HL-60 (cell line): ENCODE measurements around the gene STEAP2.

ENCODE experiments used
- DNase-seq, 2 experiments: peaks; one replicate each; pipeline ENCODE4 v3.0.0-alpha.2; 2010 to 2020; ENCODE audit warnings: low read depth in 1 of 2, low spot score in 1 of 2
- H3K27ac ChIP-seq: fragments of 250-450 bp; sonication (Bioruptor Pico); replicated peaks from 2 replicates; pipeline ENCODE4 v1.5.1; 2020; ENCODE audit warnings: mild to moderate bottlenecking, moderate library complexity
- H3K27me3 ChIP-seq: fragments of 250-450 bp; sonication (Bioruptor Pico); 2 replicates; pipeline ENCODE4 v1.5.1; 2021; ENCODE audit warnings: mild to moderate bottlenecking, moderate library complexity; ENCODE audit not compliant: insufficient read depth, poor library complexity, severe bottlenecking
- H3K4me3 ChIP-seq: replicated peaks from 2 replicates; pipeline ENCODE4 v1.5.1; 2011; ENCODE audit warnings: mild to moderate bottlenecking, control low read depth, low read length; ENCODE audit not compliant: insufficient read depth
- GABPA ChIP-seq: IDR thresholded peaks from 2 replicates; pipeline ENCODE4 v1.6.1; 2012; ENCODE audit warnings: low read depth
- POLR2AphosphoS5 ChIP-seq: IDR thresholded peaks from 2 replicates; pipeline ENCODE4 v1.6.1; 2012; ENCODE audit warnings: low read depth
- SPI1 ChIP-seq: IDR thresholded peaks from 2 replicates; pipeline ENCODE4 v1.6.1; 2012; ENCODE audit warnings: low read depth, mild to moderate bottlenecking, borderline replicate concordance
- TF ChIP-seq, protein P1 (sequence below): IDR thresholded peaks from 2 replicates; pipeline ENCODE4 v1.6.1; 2012; ENCODE audit warnings: low read depth; ENCODE audit not compliant: insufficient replicate concordance
- TF ChIP-seq, protein P2 (sequence below): IDR thresholded peaks from one replicate; pipeline ENCODE4 v1.5.1; 2011; ENCODE audit warnings: low read length, control low read depth, inconsistent platforms; ENCODE audit not compliant: insufficient read depth

Gene STEAP2

DNA sequence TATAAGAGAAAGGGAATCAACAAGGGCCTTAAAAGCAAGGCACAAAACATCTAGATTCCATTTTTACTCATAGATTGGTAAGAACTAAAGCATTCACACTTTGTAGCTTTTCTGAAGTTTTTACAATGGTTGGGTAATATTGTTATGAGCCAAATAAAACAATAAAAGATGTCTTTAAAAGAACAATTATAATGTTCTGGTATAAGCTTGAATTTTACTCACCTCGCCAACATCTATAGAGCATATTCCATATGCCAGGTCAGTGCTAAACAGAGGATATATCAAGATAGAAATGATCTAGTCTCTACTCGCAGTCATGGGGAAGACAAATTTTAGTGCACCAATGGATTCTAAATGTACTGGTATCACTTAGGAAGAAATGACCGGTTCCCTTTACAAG, 45.4 kb upstream of the STEAP2 start:
- no peak for TF ChIP-seq POLR2AphosphoS5
- TF ChIP-seq, protein P1, sequence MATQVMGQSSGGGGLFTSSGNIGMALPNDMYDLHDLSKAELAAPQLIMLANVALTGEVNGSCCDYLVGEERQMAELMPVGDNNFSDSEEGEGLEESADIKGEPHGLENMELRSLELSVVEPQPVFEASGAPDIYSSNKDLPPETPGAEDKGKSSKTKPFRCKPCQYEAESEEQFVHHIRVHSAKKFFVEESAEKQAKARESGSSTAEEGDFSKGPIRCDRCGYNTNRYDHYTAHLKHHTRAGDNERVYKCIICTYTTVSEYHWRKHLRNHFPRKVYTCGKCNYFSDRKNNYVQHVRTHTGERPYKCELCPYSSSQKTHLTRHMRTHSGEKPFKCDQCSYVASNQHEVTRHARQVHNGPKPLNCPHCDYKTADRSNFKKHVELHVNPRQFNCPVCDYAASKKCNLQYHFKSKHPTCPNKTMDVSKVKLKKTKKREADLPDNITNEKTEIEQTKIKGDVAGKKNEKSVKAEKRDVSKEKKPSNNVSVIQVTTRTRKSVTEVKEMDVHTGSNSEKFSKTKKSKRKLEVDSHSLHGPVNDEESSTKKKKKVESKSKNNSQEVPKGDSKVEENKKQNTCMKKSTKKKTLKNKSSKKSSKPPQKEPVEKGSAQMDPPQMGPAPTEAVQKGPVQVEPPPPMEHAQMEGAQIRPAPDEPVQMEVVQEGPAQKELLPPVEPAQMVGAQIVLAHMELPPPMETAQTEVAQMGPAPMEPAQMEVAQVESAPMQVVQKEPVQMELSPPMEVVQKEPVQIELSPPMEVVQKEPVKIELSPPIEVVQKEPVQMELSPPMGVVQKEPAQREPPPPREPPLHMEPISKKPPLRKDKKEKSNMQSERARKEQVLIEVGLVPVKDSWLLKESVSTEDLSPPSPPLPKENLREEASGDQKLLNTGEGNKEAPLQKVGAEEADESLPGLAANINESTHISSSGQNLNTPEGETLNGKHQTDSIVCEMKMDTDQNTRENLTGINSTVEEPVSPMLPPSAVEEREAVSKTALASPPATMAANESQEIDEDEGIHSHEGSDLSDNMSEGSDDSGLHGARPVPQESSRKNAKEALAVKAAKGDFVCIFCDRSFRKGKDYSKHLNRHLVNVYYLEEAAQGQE, result no peak
- TF ChIP-seq, protein P2, sequence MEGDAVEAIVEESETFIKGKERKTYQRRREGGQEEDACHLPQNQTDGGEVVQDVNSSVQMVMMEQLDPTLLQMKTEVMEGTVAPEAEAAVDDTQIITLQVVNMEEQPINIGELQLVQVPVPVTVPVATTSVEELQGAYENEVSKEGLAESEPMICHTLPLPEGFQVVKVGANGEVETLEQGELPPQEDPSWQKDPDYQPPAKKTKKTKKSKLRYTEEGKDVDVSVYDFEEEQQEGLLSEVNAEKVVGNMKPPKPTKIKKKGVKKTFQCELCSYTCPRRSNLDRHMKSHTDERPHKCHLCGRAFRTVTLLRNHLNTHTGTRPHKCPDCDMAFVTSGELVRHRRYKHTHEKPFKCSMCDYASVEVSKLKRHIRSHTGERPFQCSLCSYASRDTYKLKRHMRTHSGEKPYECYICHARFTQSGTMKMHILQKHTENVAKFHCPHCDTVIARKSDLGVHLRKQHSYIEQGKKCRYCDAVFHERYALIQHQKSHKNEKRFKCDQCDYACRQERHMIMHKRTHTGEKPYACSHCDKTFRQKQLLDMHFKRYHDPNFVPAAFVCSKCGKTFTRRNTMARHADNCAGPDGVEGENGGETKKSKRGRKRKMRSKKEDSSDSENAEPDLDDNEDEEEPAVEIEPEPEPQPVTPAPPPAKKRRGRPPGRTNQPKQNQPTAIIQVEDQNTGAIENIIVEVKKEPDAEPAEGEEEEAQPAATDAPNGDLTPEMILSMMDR, result no peak
- no peak for TF ChIP-seq GABPA
- no peak for TF ChIP-seq SPI1
- no peaks in the 10 kb centered on the region for H3K27me3 ChIP-seq
- DNase-seq, result no peak
- no peak overlapping the region for H3K27ac ChIP-seq
- no peak overlapping the region for H3K4me3 ChIP-seq

DNA sequence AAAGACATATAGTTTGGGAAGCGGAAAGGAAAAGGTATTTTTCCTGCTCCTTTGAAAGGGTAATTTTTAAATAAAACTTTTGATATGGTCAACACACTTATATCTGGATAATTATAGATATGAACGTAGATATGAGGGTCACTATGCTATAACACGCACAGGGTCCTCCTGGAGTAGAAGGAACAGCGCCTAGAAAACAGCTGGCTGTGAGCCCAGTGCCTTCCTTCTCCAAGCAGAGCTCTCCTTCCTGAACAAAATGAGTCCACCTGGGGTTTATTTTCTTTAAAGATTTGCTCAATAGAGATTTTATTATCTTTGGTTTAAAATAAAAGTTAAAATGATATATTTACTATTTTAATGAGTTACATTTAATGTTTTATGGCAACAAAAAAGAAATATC, 44.2 kb upstream of the STEAP2 start:
- Histone ChIP-seq H3K27ac (no peak overlapping the region), H3K27me3 (no peaks in the 10 kb centered on the region), H3K4me3 (no peak overlapping the region)
- DNase-seq, result no peak
- TF ChIP-seq GABPA (no peak), POLR2AphosphoS5 (no peak), SPI1 (no peak)
- TF ChIP-seq, protein P2, result no peak
- TF ChIP-seq, protein P1, result no peak

DNA sequence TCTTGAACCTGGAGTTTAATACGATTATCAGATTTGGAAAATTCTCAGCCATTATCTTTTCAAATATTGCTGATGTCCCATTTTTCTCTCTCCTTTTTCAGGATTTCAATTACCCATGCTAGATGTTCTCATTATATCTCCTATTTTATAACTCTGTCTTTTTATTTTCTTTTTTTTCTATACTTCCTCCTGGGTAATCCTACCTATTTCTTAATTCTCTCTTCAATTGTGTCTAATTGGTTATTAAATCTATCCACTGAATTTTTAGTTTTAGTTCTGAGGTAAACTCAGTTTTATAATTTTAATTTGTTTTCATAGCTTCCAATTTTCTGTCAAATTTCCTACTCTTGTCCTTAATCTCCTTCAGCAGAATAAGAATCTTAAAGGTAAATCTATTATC, 41.6 kb upstream of the STEAP2 start:
- H3K27ac ChIP-seq, result no peak overlapping the region
- H3K4me3 ChIP-seq, result no peak overlapping the region
- no peak for DNase-seq
- no peak for TF ChIP-seq SPI1
- TF ChIP-seq, protein P1, result no peak
- no peaks in the 10 kb centered on the region for H3K27me3 ChIP-seq

DNA sequence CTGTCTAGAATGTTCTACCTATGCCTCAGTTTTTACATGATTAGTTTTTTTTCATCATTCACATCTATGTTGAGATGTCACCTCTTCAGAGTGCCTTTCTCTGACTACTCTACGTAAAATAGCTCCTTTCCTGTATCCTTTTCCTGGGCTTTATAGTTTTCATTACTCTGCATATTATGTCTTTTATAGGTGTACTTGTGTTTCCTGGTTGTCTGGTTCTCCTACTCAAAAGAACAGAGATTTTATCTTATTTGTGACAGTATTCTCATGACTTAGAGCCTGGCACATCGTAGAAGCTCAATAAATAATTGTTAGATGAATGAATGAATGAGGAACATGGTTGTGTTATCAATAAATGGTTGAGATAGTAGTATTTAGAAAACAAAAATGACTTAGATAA, 39.4 kb upstream of the STEAP2 start:
- H3K4me3 ChIP-seq, result no peak overlapping the region
- no peaks in the 10 kb centered on the region for H3K27me3 ChIP-seq
- no peak overlapping the region for H3K27ac ChIP-seq
- TF ChIP-seq, protein P2, result no peak
- TF ChIP-seq GABPA, result no peak
- TF ChIP-seq, protein P1, result no peak
- TF ChIP-seq SPI1, result no peak
- no peak for DNase-seq
